GM03348 (cell line): ENCODE data around the gene PACS1.
"Not testable (repeated sequence)": the region's sequence is repeated elsewhere in the genome, so short reads cannot be mapped to it uniquely, and the experiment has no call there.

Experiments
- DNase-seq: peaks from one replicate; pipeline ENCODE4 v3.0.0; 2012; ENCODE audit warnings: low spot score

Gene PACS1

DNA sequence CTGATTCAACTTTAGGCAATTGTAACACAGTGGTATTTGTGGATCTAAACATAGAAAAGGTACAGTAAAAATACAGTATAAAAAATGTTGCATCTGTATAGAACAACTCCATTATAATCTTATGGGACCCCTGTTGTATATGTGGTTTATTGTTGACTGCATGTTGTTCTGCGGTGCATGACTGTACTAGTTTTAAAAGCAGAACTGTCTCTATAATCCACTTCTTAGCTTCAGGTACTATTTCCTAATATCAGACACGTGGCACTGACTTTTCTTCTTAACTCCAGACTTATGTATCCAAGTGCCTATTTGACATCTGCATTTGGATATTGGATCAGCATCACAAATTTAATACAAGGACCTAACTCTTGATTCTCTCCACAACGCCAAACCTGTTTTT is 41.1 kb downstream of the PACS1 start:
- DNase-seq = no peak

DNA sequence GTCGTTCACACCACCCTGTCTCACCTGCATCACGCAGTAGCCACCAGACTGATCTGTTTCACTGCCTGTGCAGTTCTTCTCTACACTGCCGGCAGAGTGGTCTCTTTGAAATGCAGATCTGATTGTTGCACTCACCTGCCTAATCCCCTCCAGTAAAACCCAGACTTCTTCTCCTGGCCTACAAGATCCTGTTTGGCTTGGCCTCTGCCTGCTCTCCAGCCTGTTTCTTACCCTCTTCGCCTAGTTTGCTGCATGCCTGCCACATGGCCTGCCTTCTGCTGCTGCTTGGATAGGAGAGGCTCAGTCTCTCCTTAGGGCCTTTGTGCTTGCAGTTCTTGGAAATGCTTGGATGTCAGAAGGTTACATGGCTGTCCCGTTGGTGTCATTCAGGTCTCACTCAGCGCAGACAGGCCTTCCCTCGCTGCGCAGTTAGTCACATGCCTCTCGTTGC is 42.0 kb downstream of the PACS1 start:
- no peak for DNase-seq

DNA sequence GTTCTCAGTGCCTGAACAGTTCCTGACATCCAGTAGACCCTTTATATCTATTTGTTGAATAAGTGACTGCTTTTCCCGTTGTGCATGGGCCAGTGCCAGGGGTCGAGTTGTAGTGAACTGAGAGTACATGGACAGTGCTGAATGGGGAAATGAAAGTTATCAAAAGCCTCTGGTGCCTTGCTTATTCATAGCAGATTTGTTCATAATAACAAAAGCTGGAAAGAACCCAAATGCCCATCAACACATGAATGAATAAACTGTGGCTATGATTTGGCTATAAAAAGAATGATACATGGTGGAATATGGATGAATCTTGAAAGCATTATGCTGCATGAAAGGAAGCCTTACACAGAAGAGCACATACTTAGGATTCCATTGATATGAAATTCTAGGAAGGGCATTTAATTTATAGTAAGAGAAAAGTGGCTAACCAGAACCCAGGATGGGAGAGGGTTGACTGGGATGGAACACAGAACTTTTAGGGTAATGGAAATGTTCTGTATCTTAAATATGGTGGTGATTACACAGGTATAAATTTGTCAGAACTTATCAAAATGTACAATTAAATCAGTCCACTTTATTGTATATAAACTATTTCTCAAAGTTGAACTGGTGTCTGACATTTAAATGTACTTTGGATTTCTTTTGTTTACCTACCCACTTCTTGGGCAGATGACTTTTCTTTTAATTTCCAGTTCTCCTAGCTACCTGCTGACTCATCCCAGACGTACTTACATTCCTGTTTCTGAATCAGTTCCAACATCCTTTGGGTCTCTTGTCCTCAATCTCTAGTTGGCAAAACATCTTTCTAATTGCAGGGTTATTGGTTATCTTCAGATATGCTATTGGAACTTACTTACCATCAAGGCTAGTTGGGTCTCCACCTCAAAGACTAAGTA is 42.8 kb downstream of the PACS1 start:
- DNase-seq = peak; percentile 72

DNA sequence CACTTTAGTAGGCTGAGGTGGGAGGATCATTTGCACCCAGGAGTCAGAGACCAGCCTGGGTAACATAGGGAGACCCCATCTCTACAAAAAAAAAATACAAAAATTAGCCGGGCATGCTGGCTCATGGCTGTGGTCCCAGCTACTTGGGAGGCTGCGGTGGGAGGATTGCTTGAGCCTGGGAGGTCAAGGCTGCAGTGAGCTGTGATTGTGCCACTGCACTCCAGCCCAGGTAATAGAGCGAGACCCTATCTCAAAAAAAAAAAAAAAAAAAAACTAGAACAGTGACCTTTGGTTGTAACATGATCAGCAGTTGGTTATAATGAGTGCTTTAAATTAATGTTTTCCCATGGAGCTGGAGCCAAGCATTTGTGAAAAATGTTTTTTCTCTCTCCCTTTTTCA is 44.9 kb downstream of the PACS1 start:
- DNase-seq = not testable (repeated sequence)

DNA sequence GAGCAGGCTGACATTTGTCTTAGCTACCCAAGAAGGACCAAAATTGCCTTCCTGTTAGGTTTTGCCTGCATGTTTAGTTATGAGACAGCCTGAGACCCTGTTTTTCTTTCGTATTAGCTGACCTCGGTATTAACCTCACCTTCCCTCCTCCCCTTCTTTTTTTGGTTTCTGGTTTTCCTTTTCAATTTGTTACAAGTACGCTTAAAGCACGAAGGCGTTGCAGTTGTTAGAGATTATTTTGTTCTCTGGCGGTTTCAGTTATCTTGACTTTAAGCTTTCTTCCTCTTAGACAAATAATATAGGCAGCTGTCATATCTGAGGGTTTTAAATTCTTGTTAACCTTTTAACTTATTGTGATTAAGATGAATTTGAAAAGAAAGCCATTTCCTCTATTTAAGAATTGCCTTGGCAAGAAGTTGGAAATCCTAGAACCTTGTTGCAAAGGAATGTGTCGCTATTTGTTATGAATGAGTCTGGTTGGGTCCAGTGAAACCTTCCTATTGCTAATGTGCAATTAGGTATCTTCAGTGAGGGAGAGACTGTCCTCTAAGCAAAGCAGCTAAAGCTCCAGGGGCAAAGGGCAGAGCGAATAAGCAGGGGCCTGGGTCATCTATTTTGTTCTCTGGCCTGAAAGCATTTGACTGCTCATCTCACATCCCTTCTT is 45.7 kb downstream of the PACS1 start:
- no peak for DNase-seq

DNA sequence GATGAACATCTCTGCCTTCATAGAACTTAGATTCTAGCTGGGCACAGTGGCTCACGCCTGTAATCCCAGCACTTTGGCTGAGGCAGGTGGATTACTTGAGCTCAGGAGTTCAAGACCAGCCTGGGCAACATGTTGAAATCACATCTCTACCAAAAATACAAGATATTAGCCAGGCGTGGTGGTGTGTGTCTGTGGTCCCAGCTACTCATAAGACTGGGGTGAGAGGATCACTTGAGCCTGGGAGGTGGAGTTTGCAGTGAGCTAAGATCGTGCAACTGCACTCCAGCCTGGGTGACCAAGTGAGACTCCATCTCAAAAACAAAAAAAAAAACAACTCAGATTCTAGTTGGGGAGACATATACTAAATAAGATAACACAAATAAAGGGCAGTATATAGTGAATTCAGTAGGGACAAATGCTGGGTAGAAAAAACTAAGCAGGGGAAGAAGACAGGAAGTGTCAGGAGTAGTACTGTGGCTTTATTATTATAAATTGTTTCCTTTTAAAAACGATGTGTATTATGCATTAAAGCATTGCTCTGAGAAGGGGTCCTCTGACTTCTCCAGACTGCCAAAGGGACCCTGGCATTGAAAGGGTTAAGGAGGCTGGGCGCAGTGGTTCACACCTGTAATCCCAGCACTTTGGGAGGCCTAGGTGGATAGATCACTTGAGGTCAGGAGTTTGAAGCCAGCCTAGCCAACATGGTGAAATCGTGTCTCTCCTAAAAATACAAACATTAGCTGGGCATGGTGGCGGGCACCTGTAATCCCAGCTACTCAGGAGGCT is 46.7 kb downstream of the PACS1 start:
- no peak for DNase-seq

DNA sequence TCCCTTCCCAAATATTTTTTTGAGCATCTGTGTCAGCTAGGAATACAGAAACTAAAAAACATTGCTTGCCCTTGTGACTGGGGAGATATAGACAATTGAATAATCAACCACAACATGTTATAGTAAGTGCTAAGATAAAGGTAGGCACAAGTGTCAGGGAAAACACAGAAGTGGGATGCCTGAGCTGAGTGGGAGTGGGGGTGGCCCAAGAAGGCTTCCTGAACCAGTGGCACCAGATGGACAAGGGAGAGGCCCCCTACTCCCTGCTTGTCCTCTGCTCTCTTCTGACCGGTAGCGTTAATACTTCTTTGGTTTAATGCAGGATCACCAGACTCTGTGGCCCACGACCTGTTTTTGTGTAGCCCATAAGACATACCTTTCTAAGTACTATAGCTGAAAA is 48.8 kb downstream of the PACS1 start:
- no peak for DNase-seq

DNA sequence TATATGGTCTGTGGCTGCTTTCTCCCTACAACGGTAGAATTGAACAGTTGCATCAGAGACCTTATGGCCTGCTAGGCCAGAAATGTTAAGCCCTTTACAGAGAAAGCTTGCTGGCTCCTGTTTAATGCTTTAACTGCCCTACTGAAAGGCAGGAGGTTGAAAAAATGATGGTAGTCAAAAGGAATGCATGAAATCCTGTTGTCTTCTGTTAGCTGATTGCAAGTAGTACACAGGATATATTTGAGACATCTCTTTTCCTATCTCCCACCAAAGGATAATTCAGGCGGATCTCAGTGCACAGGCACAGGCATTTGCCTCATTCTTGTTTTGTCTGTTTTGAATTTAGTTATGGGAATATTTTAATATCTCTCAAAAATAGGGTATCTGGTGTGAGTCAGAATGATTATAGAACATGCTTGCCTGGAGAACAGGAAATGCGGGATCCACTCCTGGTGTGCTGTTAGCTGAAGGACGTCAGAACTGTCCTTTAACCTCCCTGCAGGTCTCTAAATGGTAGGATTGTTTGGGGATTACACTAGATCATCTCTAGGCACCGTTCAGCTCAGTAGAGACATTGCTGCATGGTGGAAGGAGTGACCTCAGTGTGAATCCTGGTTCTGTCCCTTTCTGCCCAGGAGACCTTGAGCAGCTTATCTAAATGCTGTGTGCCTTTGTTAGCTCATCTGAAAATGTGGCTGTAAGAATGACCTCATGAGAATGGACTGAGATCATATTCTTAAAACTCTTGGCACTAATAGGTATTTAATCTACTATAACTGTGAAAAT is 49.5 kb downstream of the PACS1 start:
- peak; percentile 63 for DNase-seq

DNA sequence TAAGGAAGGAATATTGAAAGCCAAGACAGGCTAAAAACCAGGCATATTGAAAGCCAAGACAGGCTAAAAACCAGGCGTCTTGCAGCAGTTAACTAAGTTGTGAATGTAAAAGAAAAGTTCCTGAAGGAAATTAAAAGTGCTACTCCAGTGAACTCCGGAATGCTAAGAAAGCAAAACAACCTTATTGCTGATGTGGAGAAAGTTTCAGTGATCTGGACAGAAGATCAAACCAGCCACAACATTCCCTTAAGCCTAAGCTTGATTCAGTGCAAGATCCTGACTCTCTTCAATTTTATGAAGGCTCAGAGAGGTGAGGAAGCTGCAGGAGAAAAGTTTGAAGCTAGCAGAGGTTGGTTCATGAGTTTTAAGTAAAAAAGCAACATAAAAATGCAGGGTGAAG is 51.4 kb downstream of the PACS1 start:
- DNase-seq = no peak

DNA sequence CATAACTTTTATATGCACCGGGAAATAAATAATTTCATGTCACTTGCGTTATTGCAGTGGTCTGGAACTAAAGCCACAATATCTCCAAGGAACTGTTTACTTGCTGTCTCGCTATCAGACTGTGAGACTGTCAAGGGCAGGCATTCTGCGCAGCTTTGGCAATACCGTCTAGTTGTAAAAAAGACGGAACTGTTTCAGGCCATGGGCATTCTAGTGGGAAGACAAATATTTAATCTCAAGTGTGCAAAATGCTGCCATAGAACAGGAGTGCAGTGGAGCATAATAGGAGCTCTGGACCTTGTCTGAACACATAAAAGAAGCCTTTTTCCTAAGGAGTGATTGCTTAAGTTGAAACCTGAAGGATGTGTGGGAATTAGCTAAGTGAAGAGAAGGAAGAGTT is 53.8 kb downstream of the PACS1 start:
- no peak for DNase-seq

DNA sequence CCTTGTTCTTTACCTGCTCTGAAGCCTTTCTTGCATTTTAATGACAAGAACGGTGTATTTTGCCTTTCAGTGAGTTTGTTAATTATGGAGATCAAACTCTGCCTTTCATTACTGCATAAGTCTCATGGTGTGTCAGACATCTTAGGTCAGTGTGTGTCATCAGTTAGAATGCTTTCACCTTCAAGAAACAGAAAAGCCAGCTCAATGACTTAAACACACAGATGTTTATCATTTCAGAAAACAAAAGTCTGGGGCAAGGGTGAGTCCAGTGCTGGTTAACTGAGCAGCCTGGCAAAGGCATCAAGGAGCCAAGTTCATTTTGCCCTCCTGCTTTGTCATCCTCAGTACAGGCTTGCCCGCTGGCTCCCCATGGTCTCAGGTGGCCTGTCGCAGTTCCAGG is 54.5 kb downstream of the PACS1 start:
- peak; percentile 31 for DNase-seq

DNA sequence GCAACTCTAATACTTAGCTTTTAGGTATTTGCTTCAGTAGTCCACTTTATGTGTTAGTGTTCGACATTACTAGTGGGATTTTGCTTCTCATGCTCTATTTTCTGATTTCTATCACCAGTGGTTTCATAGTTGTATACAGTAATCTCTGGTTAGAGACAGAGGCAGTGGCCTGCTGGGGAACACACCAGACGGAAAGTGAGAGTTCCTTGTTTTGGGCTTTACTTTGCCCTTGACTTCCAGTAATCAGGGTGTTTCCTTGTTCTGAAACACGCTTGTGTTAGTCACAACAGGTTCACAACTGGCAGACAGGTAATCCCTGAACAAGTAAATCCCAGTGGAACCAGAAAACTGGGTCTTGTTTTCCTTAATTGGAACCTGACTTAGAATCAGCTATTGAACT is 56.0 kb downstream of the PACS1 start:
- DNase-seq = no peak

DNA sequence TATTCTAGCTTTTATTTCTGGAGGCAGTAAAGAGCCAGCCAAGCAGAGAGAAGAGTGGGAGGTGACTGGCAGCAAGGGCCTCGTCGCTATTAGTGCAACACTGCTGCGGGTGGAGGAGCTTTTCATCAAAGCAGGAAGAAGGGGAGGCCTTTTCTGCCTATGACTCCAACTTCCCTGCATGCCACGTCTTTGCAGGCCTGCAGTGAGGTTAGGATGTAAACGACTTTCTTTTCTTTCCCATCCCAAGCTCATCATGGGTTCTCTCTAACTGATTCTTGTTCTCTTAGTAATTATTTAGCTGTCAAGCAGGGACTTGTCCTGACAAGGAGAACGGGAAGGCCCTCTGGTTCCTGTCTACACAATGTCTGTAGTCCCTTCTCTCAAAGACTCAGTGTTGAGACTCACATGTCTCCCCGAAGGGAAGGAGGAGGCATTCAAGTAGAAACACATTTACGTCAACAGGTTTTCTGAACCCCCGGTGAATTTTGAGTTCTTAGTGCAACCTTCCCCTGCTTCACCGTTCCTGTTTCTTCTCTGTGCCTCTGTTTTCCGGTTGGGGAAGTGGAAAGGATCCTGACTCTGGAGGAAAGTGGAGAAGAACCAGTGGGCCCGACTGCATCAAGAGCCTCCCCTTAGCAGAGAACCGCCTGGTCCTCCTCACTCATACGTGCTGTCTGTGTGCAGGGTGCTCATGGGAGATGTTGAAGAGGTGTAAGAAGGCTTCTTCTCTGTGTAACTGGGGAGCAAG is 56.9 kb downstream of the PACS1 start:
- peak; percentile 82 for DNase-seq

DNA sequence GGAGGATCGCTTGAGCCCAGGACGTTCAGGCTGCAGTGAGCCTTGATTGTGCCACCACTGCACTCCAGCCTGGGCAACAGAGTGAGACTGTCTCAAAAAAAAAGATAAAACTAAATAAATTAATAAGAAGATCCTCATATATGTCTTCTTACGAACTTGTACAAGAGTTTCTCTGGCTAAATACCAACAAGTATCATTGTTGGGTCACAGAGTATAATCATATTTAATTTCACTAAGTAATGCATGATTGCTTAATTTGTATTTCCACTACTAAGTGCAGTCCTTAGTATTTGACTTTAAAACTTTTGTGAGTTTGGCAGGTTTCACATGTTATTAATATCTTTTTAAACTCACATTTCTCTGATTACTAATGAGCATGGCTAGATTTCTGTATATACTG is 60.9 kb downstream of the PACS1 start:
- no peak for DNase-seq

DNA sequence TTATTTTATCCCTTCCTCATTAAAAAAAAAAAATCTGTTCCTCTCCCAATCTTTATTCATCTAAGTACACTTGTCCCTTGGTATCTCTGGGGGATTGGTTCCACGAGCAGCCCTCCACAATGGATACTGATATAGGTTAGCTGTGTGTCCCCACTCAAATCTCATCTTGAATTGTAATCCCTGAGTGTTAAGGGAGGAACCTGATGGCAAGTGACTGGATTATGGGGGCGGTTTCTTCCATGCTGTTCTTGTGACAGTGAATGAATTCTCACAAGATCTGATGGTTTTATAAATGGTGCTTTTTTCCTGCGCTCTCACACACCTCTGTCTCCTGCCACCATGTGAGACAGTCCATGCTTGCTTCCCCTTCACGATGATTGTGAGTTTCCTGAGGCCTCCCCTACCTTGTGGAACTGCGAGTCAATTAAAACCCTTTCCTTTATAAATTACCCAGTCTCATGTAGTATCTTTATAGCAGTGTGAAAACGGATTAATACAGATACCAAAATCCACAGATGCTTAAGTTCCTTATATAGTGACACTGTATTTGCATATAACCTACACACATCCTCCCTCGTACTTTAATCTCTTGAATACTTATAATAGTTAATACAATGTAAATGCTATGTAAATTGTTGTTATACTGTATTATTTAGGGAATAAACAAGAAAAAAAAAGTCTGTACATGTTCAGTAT is 62.0 kb downstream of the PACS1 start:
- DNase-seq = no peak

DNA sequence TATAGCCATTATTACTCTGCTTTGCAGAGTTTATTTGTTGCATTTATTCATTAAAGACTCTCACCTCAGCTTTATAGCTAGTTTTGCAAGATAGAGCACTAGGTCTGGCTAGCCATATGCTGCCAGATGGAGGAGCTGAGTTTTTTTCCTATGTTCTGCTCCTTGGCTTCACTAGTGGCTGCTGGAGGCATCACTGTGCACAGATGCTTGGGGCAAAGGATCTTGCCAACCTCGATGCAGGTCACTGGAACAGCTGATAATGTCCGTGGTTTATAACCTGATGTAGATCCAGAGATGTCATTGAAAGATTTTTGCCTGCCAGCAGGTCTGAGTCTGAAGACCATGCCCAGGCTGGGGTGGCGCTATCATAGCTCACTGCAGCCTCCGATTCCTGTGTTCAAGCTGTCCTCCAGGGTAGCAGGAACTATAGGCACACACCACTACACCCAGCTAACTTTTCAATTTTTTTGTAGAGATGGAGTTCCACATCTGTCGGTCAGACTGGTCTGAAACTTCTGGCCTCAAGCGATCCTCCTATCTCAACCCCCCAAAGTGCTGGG is 63.2 kb downstream of the PACS1 start:
- DNase-seq = no peak

DNA sequence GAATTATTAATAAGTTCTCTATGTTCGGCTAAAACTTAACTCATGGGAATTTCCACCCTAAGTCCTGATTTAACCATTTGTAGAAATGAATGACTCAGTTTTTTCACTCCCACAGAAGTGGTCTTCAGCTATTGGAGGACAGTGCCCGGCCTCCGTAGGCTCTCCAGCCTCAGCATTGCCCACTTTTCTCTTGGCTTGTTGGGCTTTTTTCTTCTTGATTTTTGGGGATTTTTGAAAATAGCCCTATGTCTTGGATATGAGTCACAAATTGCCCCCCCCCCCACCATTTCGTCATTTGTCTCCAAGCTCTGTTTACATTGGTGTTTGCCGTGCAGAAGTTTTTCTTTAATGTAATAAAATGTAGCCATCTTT is 66.7 kb downstream of the PACS1 start:
- DNase-seq = no peak

DNA sequence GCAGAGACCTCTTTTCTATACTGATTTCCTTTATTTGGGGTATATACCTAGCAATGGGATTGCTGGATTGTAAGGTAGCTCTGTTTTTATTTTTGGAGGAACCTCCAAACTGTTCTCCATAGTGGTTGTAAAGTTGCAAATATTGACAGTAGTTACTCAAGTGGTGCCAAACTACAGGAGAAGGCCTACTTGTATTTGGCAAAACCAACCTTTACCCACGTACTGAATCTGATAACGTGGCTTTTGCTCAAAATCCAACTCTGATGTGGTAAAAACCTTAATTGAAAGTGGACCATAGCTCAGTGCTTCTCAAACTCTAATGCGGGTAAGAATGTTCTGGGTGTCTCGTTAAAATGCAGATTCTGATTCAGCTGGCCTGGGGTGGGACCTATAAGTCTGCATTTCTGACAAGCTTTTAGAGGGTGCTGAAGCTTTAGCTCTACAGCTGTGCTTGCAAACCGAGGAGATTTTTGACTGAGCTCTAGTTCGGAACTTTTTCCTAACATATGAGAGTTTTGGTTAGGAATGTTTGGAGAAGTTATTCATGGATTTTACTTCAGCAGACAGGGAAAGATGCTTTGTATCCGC is 69.8 kb downstream of the PACS1 start:
- no peak for DNase-seq

DNA sequence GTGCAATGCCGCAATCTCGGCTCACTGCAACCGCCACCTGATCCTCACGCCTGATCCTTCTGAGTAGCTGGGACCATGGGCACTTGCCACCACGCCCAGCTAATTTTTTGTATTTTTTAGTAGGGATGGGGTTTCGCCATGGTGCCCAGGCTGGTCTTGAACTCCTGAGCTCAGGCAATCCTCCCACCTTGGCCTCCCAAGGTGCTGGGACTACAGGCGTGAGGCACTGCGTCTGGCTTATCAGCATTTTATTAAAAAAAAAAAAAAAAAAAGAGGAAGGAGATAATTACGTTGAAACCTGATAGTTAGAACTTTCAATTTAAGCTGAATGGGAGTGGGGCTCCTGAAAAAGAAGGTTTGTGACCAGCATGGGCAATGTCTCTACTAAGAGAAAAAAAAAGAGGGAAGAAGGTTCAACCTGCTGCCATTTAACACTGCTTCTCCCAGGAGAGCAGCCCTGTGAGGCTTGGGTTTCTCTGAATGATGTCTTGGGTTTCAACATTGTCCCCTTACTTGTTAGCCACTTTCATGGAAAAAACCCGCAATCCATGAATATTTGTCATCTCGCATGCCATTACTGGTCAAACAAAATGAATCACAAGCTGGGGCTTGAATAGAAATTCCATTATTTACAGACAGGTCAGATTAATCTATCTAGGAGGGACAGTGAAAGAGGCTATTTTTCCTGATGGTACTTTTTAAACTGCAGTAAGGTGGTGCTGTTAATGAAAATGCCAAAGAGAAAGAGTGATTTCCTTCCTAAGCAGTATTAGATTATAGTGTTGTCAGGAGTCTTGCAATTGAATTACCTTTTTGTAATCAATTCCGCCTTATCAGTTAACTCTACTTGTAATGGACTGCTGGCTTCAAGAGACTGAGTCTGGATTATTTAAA is 72.5 kb downstream of the PACS1 start:
- DNase-seq = no peak
